ENCODE measurements around the gene TAMM41. TPM values are rescaled to one million over a fixed set of nuclear protein-coding genes. Genes with fewer than 3 reads are reported as not detected.
"Not testable (repeated sequence)": the region's sequence is repeated elsewhere in the genome, so short reads cannot be mapped to it uniquely, and the experiment has no call there.

TAMM41 gene
- total RNA-seq, 1 donor from 2014 or later = 13.9 TPM

GRCh38 chr3:11862584-11862983 is 15.9 kb upstream of the TAMM41 start:
- H3K9me3 ChIP-seq (ENCODE audit: insufficient read depth, low read depth, low read length); H3K4me3 ChIP-seq (ENCODE audit: insufficient read depth, low read depth, low read length); H3K4me2 ChIP-seq (ENCODE audit: low read length); H3K4me3 Mint-ChIP-seq (ENCODE audit: unreplicated experiment); H3K36me3 ChIP-seq (ENCODE audit: insufficient read depth, low read length); H3K36me3 Mint-ChIP-seq (ENCODE audit: low read depth, unreplicated experiment); H3K9ac ChIP-seq (ENCODE audit: low read length); H2AFZ ChIP-seq (ENCODE audit: low read depth, low read length); H3K27ac Mint-ChIP-seq (ENCODE audit: unreplicated experiment); H3K4me1 Mint-ChIP-seq (ENCODE audit: low read depth, unreplicated experiment); H3K27me3 ChIP-seq (ENCODE audit: insufficient read depth, low read length); H3K4me1 ChIP-seq (ENCODE audit: insufficient read depth, low read length); DNase-seq (ENCODE audit: low read depth); H3K79me2 ChIP-seq (ENCODE audit: insufficient read depth, low read length); FAIRE-seq; H3K27ac ChIP-seq (ENCODE audit: low read depth, low read length); H4K20me1 ChIP-seq (ENCODE audit: insufficient read depth, low read length); H3K9me3 Mint-ChIP-seq (ENCODE audit: unreplicated experiment): not testable (repeated sequence)
- H3K27me3 Mint-ChIP-seq (ENCODE audit: low read depth, unreplicated experiment) = peaks cover 18% of the 10 kb centered on the region

- H3K27me3 Mint-ChIP-seq (ENCODE audit: low read depth, unreplicated experiment) = peaks cover 18% of the 10 kb centered on the region
- DNase-seq (ENCODE audit: low read depth); H3K36me3 ChIP-seq (ENCODE audit: insufficient read depth, low read length); H3K27ac ChIP-seq (ENCODE audit: low read depth, low read length); H2AFZ ChIP-seq (ENCODE audit: low read depth, low read length); H3K27ac Mint-ChIP-seq (ENCODE audit: unreplicated experiment); H3K27me3 ChIP-seq (ENCODE audit: insufficient read depth, low read length); H3K4me2 ChIP-seq (ENCODE audit: low read length); H3K9ac ChIP-seq (ENCODE audit: low read length); H3K9me3 Mint-ChIP-seq (ENCODE audit: unreplicated experiment); H3K36me3 Mint-ChIP-seq (ENCODE audit: low read depth, unreplicated experiment); FAIRE-seq; H3K4me3 ChIP-seq (ENCODE audit: insufficient read depth, low read depth, low read length); H3K79me2 ChIP-seq (ENCODE audit: insufficient read depth, low read length); H3K9me3 ChIP-seq (ENCODE audit: insufficient read depth, low read depth, low read length); H3K4me1 ChIP-seq (ENCODE audit: insufficient read depth, low read length); H3K4me3 Mint-ChIP-seq (ENCODE audit: unreplicated experiment); H4K20me1 ChIP-seq (ENCODE audit: insufficient read depth, low read length); H3K4me1 Mint-ChIP-seq (ENCODE audit: low read depth, unreplicated experiment): not testable (repeated sequence)
Measured at GRCh38 chr3:11862145-11862544, 15.5 kb upstream of the TAMM41 start.

- FAIRE-seq; H3K27ac ChIP-seq (ENCODE audit: low read depth, low read length); H4K20me1 ChIP-seq (ENCODE audit: insufficient read depth, low read length); H3K36me3 ChIP-seq (ENCODE audit: insufficient read depth, low read length); H3K4me2 ChIP-seq (ENCODE audit: low read length); H3K36me3 Mint-ChIP-seq (ENCODE audit: low read depth, unreplicated experiment); DNase-seq (ENCODE audit: low read depth); H2AFZ ChIP-seq (ENCODE audit: low read depth, low read length); H3K4me1 Mint-ChIP-seq (ENCODE audit: low read depth, unreplicated experiment); H3K9ac ChIP-seq (ENCODE audit: low read length); H3K27ac Mint-ChIP-seq (ENCODE audit: unreplicated experiment); H3K4me3 Mint-ChIP-seq (ENCODE audit: unreplicated experiment); H3K9me3 ChIP-seq (ENCODE audit: insufficient read depth, low read depth, low read length); H3K27me3 ChIP-seq (ENCODE audit: insufficient read depth, low read length); H3K79me2 ChIP-seq (ENCODE audit: insufficient read depth, low read length); H3K4me3 ChIP-seq (ENCODE audit: insufficient read depth, low read depth, low read length); H3K4me1 ChIP-seq (ENCODE audit: insufficient read depth, low read length): not testable (repeated sequence)
- Mint-ChIP-seq H3K27me3 (ENCODE audit: low read depth, unreplicated experiment) (peaks cover 17% of the 10 kb centered on the region), H3K9me3 (ENCODE audit: unreplicated experiment) (peaks cover 11% of the 10 kb centered on the region)
Measured at GRCh38 chr3:11860213-11860612, 13.5 kb upstream of the TAMM41 start.

GRCh38 chr3:11853450-11853849 is 6.8 kb upstream of the TAMM41 start:
- no peak overlapping the region for H3K27ac Mint-ChIP-seq (ENCODE audit: unreplicated experiment)
- no peaks in the 10 kb centered on the region for H3K36me3 ChIP-seq (ENCODE audit: insufficient read depth, low read length)
- no peaks in the 10 kb centered on the region for H3K4me1 Mint-ChIP-seq (ENCODE audit: low read depth, unreplicated experiment)
- H2AFZ ChIP-seq (ENCODE audit: low read depth, low read length) = no peak overlapping the region
- no peak overlapping the region for H3K9ac ChIP-seq (ENCODE audit: low read length)
- no peak for TF ChIP-seq CTCF (IDR thresholded peaks at IDR 0.05; ENCODE audit: insufficient read depth, low read depth, low read length)
- TF ChIP-seq EZH2 (IDR thresholded peaks at IDR 0.05; ENCODE audit: insufficient read depth, low read length) = no peak
- H3K36me3 Mint-ChIP-seq (ENCODE audit: low read depth, unreplicated experiment) = no peaks in the 10 kb centered on the region
- H3K9me3 ChIP-seq (ENCODE audit: insufficient read depth, low read depth, low read length) = no peaks in the 10 kb centered on the region
- H3K4me1 ChIP-seq (ENCODE audit: insufficient read depth, low read length) = no peaks in the 10 kb centered on the region
- peaks cover 12% of the 10 kb centered on the region for H3K9me3 Mint-ChIP-seq (ENCODE audit: unreplicated experiment)
- no peak overlapping the region for H3K27ac ChIP-seq (ENCODE audit: low read depth, low read length)
- H3K79me2 ChIP-seq (ENCODE audit: insufficient read depth, low read length) = no peaks in the 10 kb centered on the region
- no peak for DNase-seq (ENCODE audit: low read depth)
- no peaks in the 10 kb centered on the region for H4K20me1 ChIP-seq (ENCODE audit: insufficient read depth, low read length)
- no peak overlapping the region for H3K4me3 Mint-ChIP-seq (ENCODE audit: unreplicated experiment)
- peaks cover 21% of the 10 kb centered on the region for H3K27me3 Mint-ChIP-seq (ENCODE audit: low read depth, unreplicated experiment)
- no peak overlapping the region for H3K4me2 ChIP-seq (ENCODE audit: low read length)
- no peak for FAIRE-seq
- peaks cover 11% of the 10 kb centered on the region for H3K27me3 ChIP-seq (ENCODE audit: insufficient read depth, low read length)
- H3K4me3 ChIP-seq (ENCODE audit: insufficient read depth, low read depth, low read length) = no peak overlapping the region
